Fibroblast of the conjunctiva (primary cell): ENCODE results near the gene STK24.

ENCODE experiments used
- DNase-seq: peaks from one replicate; pipeline ENCODE4 v3.0.0-alpha.2; 2010; ENCODE audit warnings: low read depth

Gene STK24

DNA sequence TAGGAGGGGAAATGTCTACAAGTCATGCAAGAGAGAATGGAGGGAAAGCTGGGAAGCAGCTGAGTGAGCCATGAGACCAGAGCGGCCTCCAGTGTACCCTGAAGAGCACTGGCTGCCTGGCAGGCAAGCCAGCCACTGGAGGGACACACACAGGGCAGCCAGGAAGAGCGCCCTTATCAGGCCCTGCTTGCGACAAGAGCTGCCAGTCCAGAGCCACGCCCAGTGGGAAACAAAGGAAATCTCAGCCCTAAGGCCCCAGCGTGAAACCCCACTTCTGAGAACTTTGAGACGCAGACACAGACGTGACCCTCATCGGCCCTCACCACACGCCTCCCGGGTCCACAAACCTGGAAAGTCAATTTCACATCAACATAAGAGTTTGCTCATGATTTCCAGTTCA, 105.0 kb downstream of the STK24 start:
- no peak for DNase-seq

DNA sequence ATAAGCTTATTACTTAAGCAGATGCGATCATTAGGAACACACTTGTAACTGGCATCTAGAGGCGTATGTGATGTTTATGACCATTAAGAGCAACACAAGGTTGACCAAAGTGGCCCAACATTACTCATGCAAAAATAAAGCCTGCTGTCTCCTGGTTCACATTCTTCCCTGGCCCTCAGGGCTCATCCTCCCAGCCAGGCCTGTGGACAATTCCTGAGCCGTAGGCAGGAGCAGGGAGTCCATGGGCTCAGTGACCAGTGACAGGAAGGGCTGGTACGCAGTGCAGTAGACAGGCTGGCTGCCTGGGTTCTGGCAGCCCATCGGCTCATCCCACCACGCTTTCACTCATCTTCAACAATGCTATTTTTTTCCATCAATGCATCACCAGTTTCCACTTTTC, 106.0 kb downstream of the STK24 start:
- no peak for DNase-seq

DNA sequence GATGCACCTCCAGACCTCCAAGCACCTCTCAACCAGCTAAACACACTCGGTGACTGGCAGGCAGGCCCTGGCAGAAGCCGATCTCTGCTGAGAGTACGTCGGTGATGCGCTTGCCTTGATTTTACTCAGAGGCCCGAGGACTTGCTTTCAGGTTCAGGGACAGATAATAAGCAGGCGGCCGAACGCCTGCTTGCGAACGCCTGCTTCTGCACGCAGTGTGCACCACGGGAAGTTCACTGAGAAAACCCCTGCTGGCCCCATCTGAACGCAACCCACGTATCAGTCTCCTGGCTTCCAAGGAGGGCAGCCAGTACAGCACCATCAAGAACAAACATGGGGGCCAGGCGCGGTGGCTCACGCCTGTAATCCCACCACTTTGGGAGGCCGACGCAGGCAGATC, 108.0 kb downstream of the STK24 start:
- no peak for DNase-seq

DNA sequence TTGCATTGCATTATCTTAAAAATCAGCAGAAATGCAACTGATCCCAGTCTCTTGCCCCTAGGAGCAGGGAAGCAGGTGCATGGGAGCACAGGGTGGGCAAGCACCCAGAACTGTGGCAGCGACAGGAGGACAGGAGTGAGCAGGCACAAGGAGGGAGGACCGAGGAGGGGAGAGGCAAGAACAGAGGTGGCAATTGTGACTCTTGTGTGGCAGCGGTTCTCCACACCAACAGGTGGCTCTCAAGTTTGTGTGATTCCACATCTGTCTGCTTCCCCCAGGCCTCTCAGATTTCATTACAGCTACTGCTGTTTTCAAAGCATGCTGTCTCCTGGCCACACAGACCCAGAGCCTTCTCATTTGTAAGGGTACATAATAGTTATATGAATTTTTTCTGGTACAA, 108.5 kb downstream of the STK24 start:
- no peak for DNase-seq

DNA sequence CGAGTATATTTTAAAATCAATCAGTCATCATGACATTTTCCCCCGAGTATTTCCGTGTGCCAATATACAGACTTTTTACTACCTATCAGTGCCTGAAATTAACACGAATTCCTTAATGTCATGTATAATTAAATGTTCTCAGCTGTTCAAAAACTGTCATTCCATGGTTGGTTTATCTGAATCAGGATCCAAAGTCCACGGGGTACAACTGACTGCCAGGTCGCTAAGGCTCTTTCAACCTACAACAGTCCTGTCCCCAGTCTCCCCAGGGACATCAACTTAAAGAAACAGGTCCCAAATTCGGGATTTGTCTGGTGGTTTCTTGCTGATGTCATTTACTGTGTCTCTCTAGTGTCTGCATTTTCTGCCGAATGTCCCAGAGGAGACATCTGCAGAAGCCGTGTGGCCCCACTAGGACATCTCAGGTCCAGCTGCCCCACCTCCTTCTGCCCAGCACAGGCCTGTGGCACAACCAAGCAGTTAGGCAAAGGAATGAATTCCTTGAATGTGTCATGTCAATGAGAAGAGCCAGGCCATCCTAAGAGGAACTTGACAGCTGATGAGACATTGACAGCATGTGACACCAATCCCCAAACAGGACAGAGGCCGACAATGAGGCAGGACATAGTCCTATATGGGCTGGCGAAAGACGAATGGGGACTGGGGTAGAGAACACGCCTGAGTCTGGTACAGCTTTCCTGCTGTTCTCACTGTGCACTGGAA, 109.5 kb downstream of the STK24 start:
- no peak for DNase-seq

DNA sequence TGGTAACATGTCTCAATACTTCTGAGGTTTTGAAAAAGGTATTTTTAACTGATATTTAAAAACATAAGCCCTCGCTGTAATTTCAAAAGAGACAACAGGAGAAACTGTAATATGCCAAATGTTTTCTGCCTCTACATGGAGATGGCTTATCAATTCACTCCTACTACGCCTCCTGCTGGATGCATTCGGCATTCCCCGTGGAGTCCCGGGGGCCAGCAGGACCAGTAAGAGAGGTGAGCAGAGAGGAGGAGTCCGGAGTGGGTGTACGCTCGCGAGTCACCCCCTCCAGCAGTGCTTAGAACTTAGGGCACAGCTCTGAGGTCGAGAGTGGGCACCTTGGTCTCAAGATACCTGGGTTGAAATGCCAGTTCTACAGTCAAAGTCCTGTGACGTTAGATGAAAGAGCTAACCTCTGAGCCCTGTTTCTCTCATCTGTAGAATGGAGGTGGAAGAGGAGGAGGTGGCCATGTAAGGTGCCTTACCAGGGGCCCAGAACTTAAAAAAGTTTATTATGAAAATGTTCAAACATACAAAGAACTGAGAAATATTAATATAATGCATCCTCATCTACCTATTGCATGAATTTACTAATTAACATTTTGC, 110.2 kb downstream of the STK24 start:
- DNase-seq: peak; percentile 28

DNA sequence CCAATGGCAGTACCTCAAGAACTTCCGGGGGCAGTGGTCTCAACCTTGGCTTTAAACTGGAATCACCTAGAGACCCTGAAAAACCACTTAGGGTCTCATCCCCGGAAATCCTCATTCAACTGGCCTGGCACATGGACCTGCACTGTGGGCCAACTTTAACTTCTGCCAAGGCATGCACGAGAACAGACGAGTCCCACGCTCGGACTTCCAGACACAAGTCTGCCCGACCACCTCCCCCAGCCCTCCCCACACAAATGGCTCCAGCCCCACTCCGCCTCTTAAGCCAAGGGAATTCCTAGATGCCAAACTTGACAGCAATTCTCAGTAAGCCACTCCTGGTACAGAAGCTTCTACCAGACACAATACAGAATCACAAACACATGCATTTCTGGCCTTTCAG, 114.0 kb downstream of the STK24 start:
- DNase-seq: no peak

DNA sequence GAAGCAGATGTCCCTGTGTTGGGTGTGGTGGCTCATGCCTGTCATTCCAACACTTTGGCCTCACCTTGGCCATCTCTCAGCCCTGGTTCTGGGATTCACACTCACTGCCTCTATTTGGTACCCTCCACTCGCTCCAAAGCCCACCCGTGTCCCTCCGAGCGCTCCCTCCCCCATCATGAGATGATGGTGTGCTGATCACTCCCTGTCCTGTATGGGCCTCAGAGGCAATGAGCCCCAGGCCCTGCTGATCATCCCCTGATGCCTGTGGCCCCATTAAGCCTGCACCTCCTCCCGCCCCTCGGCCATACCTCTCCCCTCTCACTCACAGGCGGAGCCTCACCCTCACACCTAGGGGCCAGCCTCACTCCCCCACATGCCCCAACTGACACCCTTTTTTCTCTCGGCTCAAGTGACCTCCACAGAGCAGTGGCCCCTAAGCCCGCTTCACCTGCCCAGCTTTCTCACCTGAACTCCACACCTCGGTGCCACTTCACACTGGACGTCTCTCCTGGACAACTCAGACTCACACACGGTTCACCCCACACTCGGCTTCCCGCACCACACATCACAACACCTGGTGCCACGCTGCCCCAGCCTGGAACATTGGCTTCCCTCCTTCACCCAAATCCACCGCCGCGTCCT, 114.5 kb downstream of the STK24 start:
- DNase-seq: no peak

DNA sequence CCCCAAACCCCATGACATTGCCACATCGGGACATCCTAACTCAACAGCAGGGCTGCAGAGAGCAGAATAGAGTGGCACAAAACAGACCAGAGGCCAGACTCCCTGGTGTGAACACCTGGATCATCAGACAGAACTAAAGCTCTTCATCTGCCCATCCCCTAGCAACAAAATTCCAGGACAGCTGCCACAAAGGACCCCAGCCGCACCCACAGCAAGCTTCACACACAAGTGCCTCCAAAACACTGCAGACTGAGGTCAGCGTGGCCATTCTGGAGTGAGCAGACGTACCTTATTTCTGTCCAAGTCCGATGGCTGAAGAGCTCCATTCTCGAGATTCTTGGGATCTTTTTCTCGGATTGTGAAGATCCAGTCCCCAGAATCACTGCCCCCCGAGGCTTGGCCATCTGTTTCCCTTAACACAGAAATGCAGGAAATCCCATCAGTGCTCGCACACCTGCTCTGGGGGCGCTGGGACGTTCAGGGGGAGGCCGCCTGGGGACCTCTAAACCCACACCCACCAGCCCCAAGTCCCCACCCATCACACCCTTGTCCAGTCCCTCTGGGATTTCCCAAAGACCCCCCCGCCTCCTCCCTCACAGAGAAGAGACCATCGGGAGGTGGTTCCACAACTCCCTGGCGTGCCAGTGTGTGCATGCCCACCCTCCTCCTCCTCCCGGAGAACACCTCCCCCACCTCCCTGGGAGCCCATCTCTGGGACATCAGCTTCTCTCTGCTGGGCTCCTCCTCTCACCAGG, 115.2 kb downstream of the STK24 start:
- no peak for DNase-seq

DNA sequence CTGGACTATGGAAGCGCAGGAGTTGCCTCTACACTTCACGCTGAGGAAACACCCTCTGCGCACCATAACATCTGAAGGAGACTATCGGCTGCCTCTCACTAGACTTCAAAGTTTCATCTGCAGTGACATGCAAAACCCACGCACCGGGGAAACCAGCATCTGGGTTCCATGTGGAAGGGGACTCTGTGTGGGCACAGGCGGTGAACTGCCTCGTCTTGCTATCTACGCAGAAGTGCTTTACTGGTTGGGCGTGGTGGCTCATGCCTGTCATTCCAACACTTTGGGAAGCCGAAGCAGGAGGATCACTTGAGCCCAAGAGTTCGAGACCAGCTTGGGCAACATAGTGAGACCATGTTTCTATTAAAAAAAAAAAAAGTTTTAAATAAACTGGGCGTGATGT, 116.4 kb downstream of the STK24 start:
- no peak for DNase-seq

DNA sequence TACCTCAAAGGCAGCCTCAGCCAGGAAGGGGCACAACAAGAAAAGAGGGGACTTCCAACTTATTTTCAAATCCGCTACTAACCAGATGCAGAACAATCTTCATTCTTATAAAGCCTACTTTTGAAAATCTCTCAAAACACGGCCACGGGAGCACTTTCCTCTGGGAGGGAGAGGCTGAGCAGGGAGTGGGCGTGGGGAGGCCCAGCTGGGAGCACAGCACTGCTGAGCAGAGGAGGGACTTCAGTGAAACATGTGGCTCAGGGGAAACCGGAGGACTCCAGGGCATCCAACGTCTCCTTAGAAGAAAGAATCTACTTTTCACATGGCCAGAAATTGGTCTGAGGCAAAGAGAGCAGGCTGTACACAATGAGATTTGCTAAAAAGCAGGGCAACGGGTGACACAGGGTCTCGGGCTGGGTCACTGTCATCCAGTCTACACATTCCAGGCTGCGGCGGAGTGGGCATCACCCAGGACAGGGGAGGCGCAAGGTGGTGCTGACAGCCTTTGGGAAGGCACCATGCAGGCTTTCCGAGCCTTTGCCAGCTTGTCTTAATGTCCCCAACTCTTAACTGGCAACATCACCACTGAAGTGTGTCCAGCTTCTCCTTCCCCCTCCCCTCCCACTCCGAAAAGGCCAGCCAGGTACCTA, 117.1 kb downstream of the STK24 start:
- no peak for DNase-seq

DNA sequence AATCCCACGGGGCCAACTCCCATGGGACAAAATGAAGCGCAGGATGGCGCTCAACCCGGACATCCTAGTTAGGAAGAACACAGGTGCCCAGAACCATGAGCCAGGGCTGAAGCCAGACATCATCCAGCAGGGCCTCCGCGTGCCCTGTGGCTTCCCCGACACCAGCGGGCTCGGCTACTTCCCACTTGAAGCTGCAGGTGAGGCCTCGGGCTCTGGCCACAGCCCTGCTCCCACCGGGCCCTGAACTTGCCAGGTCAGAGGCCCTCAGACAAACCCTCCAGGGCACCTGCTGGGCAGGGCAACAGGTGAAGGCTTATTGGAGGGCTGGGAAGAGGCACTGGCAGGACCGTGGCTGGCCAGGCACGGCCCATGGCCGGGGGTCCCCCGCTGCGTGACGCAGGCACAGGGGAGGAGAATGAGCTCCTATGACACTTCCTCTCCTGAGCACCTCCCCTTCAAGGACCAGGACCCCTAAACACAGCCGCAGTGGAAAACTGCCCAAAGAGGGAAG, 117.7 kb downstream of the STK24 start:
- DNase-seq: no peak

DNA sequence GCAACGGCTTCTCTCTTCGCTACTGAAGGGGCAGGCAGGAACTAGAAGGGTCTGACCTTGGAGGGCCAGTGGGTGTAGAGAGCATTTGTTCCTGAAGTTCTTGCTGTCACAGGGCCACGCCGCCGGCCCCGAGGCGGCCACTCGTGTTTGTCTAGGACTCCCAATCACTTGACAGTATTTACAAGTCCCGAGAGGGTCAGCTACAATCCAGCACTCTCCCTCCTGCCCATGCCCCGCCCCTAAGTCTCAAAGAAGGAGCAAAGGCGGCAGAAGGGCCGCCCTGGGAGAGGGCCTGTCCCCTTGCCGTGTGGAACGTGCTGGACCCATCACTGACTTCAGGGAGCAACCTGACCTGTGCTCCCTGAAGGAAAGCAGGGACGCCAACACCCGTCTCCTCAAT, 118.5 kb downstream of the STK24 start:
- DNase-seq: no peak

DNA sequence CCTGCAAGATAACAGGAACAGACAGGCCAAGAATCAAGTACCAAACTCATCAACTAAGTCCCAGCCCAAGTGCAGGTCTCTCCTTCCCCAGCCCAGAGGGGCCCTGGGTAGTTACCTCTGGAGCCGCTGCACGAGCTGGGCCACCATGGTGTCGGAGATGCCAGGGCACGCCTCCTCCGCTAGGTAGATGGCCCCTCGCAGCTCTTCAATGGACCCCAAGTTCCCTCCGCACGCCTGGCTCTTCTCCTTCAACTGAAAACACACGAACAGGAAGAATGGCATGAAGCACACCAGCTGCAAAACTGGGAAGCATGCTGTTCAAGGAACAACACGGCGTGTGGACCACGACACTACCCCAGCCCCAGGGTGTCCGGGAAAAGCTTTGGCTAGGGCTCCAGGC, 119.9 kb downstream of the STK24 start:
- no peak for DNase-seq

DNA sequence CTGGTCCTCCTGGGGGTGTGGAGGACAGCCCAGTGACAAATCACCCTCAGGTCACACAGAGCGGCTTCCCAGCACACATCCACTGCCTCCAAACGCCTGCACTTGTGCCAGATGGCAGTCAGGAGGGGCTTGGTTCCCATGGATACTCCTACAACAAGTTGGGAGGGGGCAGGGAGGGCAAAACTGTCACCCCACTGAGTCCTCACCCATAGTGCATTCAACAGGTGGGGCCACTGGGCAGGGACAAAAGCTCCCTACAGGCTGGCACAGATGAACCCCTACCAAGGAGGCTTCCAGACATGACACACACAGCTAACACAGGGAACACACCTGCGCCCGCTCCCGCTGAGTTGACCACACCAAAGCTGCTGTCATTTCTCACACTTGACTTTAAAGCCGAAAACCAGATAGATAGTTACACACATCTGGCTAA, 120.5 kb downstream of the STK24 start:
- DNase-seq: no peak

DNA sequence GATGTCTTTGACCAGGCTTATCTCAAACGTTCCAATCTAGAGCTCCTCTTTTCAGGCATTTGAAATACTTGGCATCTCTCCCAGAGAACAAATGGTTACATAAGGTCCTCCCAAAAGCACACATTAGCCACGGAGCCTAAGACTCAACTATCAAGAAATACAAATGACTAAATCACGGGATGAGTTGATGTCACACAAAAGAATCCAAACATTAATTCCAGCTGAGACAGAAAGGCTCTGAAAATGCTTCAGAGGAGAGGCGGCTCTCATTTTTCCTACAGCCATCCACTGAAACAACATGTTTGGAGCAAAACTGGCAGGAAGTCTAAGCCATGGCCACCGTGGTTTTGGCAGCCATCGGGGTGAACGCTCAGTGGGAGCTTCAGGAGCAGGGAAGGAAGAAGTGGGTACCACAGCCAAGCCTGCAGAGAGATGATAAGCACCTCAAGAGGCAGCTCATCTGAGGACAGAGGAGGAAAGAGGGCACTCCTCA, 122.5 kb downstream of the STK24 start:
- DNase-seq: peak; percentile 77

DNA sequence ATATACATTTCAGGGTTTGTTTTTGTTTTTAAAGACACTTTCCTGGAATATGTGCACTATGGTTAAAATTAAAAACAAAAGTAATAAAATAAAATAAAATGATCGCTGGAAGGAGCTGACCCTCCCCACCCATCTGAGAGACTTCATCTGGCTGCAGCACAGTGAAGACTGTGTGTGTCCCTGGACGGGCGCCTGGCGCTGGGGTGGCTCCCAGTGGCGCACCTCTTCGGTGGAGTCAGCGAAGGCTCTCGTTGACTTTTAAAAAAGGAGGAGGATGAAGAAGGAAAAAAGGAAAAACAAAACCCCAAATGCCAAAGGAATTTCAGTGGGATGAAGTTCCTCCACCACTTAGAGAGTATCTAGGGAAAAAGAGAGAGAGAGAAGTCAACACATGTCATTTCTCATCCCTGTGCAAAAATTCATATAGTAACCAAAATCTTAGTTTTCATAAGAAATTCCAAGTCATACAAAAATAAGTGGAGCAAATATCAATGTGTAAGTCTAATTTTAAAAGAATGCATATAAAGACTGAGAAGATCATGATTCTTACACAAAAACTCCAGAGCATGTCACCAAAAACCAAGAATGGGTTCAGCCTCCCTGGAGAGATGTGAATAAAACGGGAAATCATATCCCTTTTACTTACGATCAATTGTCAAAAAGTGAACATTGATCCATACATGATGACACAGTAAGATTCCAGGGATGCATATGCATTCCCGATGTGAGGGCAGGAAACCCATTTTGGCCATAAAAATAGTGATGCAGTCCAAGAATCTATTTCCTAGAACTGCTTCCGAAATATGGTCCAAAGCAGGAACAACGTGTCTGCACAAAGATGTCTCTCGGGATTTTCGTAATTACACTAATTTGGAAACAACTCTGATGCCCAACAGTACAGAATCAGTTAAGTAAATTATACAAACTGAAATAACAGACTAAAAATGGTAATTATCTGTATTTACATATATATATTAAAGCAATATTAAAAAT, 123.8 kb downstream of the STK24 start:
- no peak for DNase-seq

DNA sequence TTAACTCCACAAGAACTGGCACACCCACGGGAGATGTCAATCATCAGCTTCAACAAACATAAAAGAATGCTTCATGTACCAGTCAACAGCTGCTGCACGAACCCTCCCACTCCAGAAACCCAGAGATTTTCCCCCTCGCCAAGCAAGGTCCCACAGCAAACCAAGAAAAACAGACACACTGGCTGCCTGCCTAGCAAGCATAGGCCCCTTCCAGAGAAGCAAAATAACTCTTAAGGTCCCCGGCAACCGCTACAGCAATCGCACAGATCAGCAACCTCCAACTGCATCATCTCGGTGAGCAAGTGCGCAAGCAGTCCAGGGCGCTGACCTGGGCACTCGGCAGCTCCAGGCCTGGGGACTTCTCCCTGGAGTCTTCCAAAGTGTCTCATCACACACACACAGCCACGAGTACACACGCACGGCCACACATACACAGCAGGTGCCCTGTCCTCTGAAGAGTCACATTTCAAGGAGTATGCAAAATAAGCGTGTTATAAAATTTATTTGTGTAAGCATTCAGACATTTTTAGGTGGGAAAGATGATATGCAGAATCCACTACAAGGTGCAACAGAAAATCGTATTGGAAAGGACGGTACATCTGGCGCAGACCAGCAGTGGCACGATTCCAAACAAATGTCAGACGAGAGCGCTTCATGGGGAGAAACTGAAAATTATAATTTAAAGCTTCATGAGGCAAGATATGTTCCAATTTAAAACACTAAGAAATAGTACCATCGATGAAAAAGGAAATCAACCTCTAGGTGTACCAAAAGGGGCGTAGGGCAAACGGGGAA, 125.0 kb downstream of the STK24 start:
- peak; percentile 69 for DNase-seq

DNA sequence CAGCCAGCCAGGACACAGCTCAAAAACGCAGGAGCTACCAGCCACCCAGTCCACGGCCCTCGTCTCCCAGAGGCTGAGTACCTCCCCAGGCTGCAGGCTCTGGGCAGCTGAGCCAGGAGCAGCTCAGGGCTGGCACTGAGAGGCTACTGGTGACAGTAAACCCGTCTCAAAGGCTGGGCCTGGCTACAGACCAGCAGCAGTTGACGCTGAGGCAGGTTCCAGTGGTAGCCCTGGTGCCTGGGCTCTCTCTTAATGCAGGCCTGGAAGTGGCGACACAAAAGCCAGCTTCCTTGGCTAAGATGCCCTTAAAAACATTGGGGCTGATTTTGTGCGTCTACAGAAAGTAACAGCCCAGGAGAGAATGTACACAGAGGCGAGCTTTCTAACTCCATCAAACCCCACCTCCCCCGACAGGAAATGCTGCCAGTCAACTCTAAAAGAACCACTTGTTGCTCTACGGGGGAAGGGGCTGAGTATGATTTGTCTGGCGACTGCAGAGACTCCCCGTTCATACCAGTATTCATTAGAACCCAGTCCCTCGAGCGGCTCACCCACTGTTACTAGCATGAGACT, 126.3 kb downstream of the STK24 start:
- no peak for DNase-seq
